Measurements from ENCODE around the gene LTBP2. TPM values are rescaled to one million over a fixed set of nuclear protein-coding genes. Genes with fewer than 3 reads are reported as not detected.

Gene LTBP2
- total and polyA plus RNA-seq, 2 of the 8 experiments (the other 6 are each of a cell fraction or from before 2014, with no cell fraction given), result 0.48 to 0.89 TPM

DNA sequence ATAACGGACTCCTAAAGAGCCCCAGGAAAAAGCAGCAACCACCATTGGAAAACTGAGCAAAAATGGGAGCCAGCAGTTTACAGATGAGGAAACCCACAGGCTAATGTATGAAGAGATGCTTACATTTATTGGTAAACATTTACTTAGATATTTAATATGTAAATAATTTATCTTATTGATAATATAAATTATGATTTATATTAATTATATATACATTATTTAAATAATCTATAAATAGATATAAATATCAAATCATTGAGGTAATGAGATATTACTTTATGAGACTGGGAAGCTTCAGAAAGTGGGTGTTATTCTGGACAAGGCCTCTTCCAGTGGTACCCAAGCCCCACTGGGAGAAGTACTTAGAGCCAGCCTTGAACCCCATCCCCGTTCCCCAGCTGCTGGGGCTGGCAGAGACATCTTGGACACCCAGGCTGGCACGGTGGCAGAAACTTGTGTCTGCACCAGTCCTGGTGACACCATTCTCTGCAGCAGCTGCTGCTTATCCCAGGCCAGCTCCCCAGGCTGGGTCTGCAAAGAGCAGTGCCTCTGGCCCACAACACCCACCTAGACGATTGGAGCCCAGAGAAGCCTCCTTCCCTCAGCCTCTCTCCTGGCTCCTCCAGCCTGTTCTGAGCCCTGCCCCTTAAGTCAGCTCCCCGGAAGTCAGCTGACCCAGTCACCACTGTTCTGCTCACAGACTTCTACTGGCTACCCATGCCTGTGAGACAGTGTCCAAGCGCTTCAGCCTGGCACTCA, 92.5 kb downstream of the LTBP2 start:
- H3K79me1 ChIP-seq (ENCODE audit: low read depth, low read length), result no peaks in the 10 kb centered on the region
- H3K4me2 ChIP-seq (ENCODE audit: insufficient read depth in 1 of 2, low read depth in 2 of 2, low read length in 2 of 2), result no peak overlapping the region
- no peak overlapping the region for H3K56ac ChIP-seq (replicated peaks; ENCODE audit: insufficient read length, low read depth, low read length)
- TF ChIP-seq ZNF274 (IDR thresholded peaks at IDR 0.05; ENCODE audit: borderline replicate concordance, extremely low read depth, low read length) (no peak), HDAC6 (IDR thresholded peaks at IDR 0.05; ENCODE audit: low read depth, low read length) (no peak), SUZ12 (IDR thresholded peaks at IDR 0.05; ENCODE audit: low read length) (no peak), MAFK (IDR thresholded peaks at IDR 0.05; ENCODE audit: low read depth, low read length) (no peak), YY1 (IDR thresholded peaks at IDR 0.05; ENCODE audit: low read depth, low read length) (no peak), SIN3A (conservative IDR thresholded peaks at IDR 0.05 in 1 of 2, IDR thresholded peaks at IDR 0.05 in 1 of 2; ENCODE audit: low read depth in 1 of 2, low read length in 2 of 2) (no peak), CREB1 (IDR thresholded peaks at IDR 0.05) (no peak), EP300 (IDR thresholded peaks at IDR 0.05; ENCODE audit: borderline replicate concordance in 1 of 2, low read depth in 2 of 2, low read length in 2 of 2) (no peak)
- H2BK5ac ChIP-seq (ENCODE audit: low read depth, low read length), result no peak overlapping the region
- peaks cover 3 to 10% (median 5%) of the 10 kb centered on the region in 4 experiments; a peak in 5 of 7 replicates for H3K4me1 ChIP-seq (replicated peaks in 1 of 4; ENCODE audit: control insufficient read depth in 3 of 4, insufficient read depth in 4 of 4, low read length in 3 of 4)
- POLR2A ChIA-PET (ENCODE audit: partially characterized antibody), result interaction anchor here (1.1 to 2.7 kb wide), 2 partner anchors 10 to 12 kb away, joined by 3 to 7 read pairs; no protein-coding TSS in a partner anchor
- no peak for DNase-seq (ENCODE audit: low read depth in 1 of 2, low spot score in 2 of 2)
- CTCF ChIA-PET (ENCODE audit: partially characterized antibody), result interaction anchor here (0.6 to 5.7 kb wide), 11 partner anchors 9 to 245 kb away, joined by 3 to 51 read pairs (median 4); no protein-coding TSS in a partner anchor
- no peak overlapping the region for H4K8ac ChIP-seq (ENCODE audit: extremely low read depth, insufficient read depth, low read length)
- no peak overlapping the region for H2BK15ac ChIP-seq (ENCODE audit: low read length)
- no peak overlapping the region for H4K5ac ChIP-seq (ENCODE audit: insufficient read length, low read depth, low read length)
- no peaks in the 10 kb centered on the region for H3K23me2 ChIP-seq (ENCODE audit: low read depth, low read length)
- no peak overlapping the region for H3K4me3 ChIP-seq (ENCODE audit: extremely low read depth in 1 of 4, insufficient read depth in 2 of 4, low read depth in 3 of 4, low read length in 4 of 4)
- FAIRE-seq, result no peak
- WGBS, 2 experiments (ENCODE audit: extremely low coverage in 1 of 2, insufficient coverage in 1 of 2, insufficient read length in 1 of 2, insufficient replicate concordance in 2 of 2, low coverage in 1 of 2, low lambda C conversion rate in 2 of 2, missing lambda C conversion rate in 1 of 2), result 84% methylated on average over 6 of the region's 6 CpGs; no CpG with 5 or more reads in 1 of the 2 experiments
- H3K36me3 ChIP-seq (ENCODE audit: control insufficient read depth in 2 of 4, insufficient read depth in 4 of 4, low read length in 3 of 4), result no peaks in the 10 kb centered on the region
- no peak overlapping the region for H3K27ac ChIP-seq (ENCODE audit: low read depth, low read length)
- H2AK5ac ChIP-seq (ENCODE audit: low read depth, low read length), result no peak overlapping the region
- no peak overlapping the region for H2AFZ ChIP-seq (ENCODE audit: low read length)
- no peak overlapping the region for H3K4ac ChIP-seq (replicated peaks; ENCODE audit: insufficient read length, low read depth, low read length)
- no peak overlapping the region for H2BK120ac ChIP-seq (replicated peaks; ENCODE audit: low read depth, low read length)
- H3K9me3 ChIP-seq (ENCODE audit: insufficient read depth in 2 of 2, low read depth in 1 of 2, low read length in 1 of 2), result no peaks in the 10 kb centered on the region
- H4K20me1 ChIP-seq (replicated peaks in 1 of 2; ENCODE audit: control insufficient read depth in 1 of 2, insufficient read depth in 2 of 2, low read length in 2 of 2), result no peaks in the 10 kb centered on the region
- no peak overlapping the region for H3K23ac ChIP-seq (ENCODE audit: insufficient read length)
- no peak overlapping the region for H3K14ac ChIP-seq (ENCODE audit: insufficient read length)
- no peaks in the 10 kb centered on the region; a peak in 1 of 7 replicates for H3K27me3 ChIP-seq (replicated peaks in 1 of 4; ENCODE audit: control insufficient read depth in 3 of 4, extremely low read depth in 1 of 4, insufficient read depth in 3 of 4, low read length in 3 of 4)
- H3K79me2 ChIP-seq (ENCODE audit: control insufficient read depth in 1 of 2, insufficient read depth in 2 of 2, low read length in 2 of 2), result no peaks in the 10 kb centered on the region
- no peak overlapping the region for H2BK20ac ChIP-seq (ENCODE audit: low read length)
- no peak overlapping the region for H4K91ac ChIP-seq (replicated peaks; ENCODE audit: insufficient read length, low read length)
- H2BK12ac ChIP-seq (ENCODE audit: low read depth, low read length), result no peak overlapping the region; the same call in 1 of the 2 replicates
- H3K9ac ChIP-seq (replicated peaks in 1 of 4; ENCODE audit: extremely low read depth in 1 of 4, low read depth in 3 of 4, low read length in 3 of 4), result no peak overlapping the region
- no peak overlapping the region for H3K18ac ChIP-seq (ENCODE audit: extremely low read depth, low read length)

Data from H1 (cell line).